Sigmoid colon (tissue), 7 donors: ENCODE data around the gene CDK6. TPM values are rescaled to one million over a fixed set of nuclear protein-coding genes. Genes with fewer than 3 reads are reported as not detected.
"Not testable (repeated sequence)": the region's sequence is repeated elsewhere in the genome, so short reads cannot be mapped to it uniquely, and the experiment has no call there.

Experiments
- DNase-seq: peaks from one replicate; pipeline ENCODE4 v3.0.0-alpha.2; 2019
- H3K27ac ChIP-seq, 4 donors: fragments of 200-600 bp; sonication (generic); one replicate each; pipeline ENCODE4 v1.5.1; 2016 to 2019; ENCODE audit warnings: mild to moderate bottlenecking in 1 of 4
- H3K27me3 ChIP-seq, 3 donors: fragments of 200-600 bp; sonication (generic); one replicate each; pipeline ENCODE4 v1.5.1; 2019; ENCODE audit warnings: mild to moderate bottlenecking in 1 of 3
- H3K36me3 ChIP-seq, 4 donors: fragments of 200-600 bp; sonication (generic); one replicate each; pipeline ENCODE4 v1.5.1; 2016 to 2019
- H3K4me1 ChIP-seq, 4 donors: fragments of 200-600 bp; sonication (generic); one replicate each; pipeline ENCODE4 v1.5.1; 2017 to 2019
- H3K4me3 ChIP-seq, 4 donors: fragments of 200-600 bp; sonication (generic); one replicate each; pipeline ENCODE4 v1.5.1; 2017 to 2019; ENCODE audit warnings: mild to moderate bottlenecking in 2 of 4, moderate library complexity in 1 of 4
- H3K9me3 ChIP-seq, 4 donors: fragments of 200-600 bp in 3 of 4; sonication (generic) in 3 of 4; one replicate each; pipeline versions ENCODE4 v1.5.1 to v1.6.1; 2013 to 2019
- CTCF ChIP-seq, 4 experiments: fragments of 450-650 bp in 3 of 4; fragments of 200-600 bp in 1 of 4; IDR thresholded peaks; one replicate each; pipeline ENCODE4 v1.5.1; 2016 to 2019; ENCODE audit warnings: antibody characterized with exemption in 4 of 4, mild to moderate bottlenecking in 3 of 4, moderate library complexity in 2 of 4
- EP300 ChIP-seq, 4 donors: sonication (generic); formaldehyde crosslinking; IDR thresholded peaks; one replicate each; pipeline ENCODE4 v1.6.1; 2017; ENCODE audit warnings: antibody characterized with exemption in 4 of 4
- POLR2A ChIP-seq, 2 donors: fragments of 450-650 bp; IDR thresholded peaks; one replicate each; pipeline ENCODE4 v1.6.1; 2016; ENCODE audit warnings: antibody characterized with exemption in 2 of 2, mild to moderate bottlenecking in 2 of 2, moderate library complexity in 2 of 2
- POLR2AphosphoS5 ChIP-seq, 4 donors: sonication (generic); formaldehyde crosslinking; IDR thresholded peaks; one replicate each; pipeline ENCODE4 v1.6.1; 2017; ENCODE audit warnings: antibody characterized with exemption in 4 of 4
- WGBS, 2 donors: extraction: QIAGEN DNeasy Blood & Tissue Kit; methylation state at CpG; one replicate each; pipeline ENCODE4 v1.1.7; 2013; 5-methylcytosine and 5-hydroxymethylcytosine counted together
- intact Hi-C: fragments of 100-400 bp; cut with DNase I; formaldehyde crosslinking; loops from one replicate; pipeline ENCODE4 v1.15.1; 2023
- polyA plus RNA-seq, 3 donors: library from polyadenylated mRNA; stranded (reverse); fragments of 200-250 nt; gene quantifications; one replicate each; pipeline ENCODE4 v1.2.3, GENCODE V29; 2013
- total RNA-seq, 4 donors: library from RNA; depleted of rRNA; stranded (reverse); fragments of >200 nt; gene quantifications; one replicate each; pipeline ENCODE4 v1.1.0, GENCODE V29; 2016
- donor health status: healthy with polysubstance abuse.
- donor health status: Bipolar disorder and iron deficiency.
- donor health status: healthy.

CDK6 gene
- total and polyA plus RNA-seq, 7 donors: 2.4 to 25.8 (median 13.3) TPM

GRCh38 chr7:92747041-92747835 is 89.1 kb downstream of the CDK6 start:
- Histone ChIP-seq H3K4me3 (no peak overlapping the region), H3K36me3 (no peaks in the 10 kb centered on the region), H3K27me3 (no peaks in the 10 kb centered on the region), H3K27ac (no peak overlapping the region), H3K9me3 (no peaks in the 10 kb centered on the region), H3K4me1 (peaks cover 0 to 23% (median 14%) of the 10 kb centered on the region in 4 donors)
- DNase-seq: no peak
- TF ChIP-seq POLR2AphosphoS5 (IDR thresholded peaks at IDR 0.05) (no peak), EP300 (IDR thresholded peaks at IDR 0.05) (no peak), CTCF (IDR thresholded peaks at IDR 0.05) (no peak), POLR2A (IDR thresholded peaks at IDR 0.05) (no peak)
- intact Hi-C loops: no loop called here
- WGBS, 2 donors: 56 to 74% methylated on average over 3 of the region's 3 CpGs

GRCh38 chr7:92745241-92745640 is 91.1 kb downstream of the CDK6 start:
- DNase-seq: no peak
- no peak overlapping the region for H3K4me3 ChIP-seq
- WGBS, 2 donors: 88 to 93% methylated on average over 4 of the region's 4 CpGs
- no peaks in the 10 kb centered on the region for H3K27me3 ChIP-seq
- intact Hi-C loops: no loop called here
- H3K27ac ChIP-seq: no peak overlapping the region
- H3K9me3 ChIP-seq: no peaks in the 10 kb centered on the region
- TF ChIP-seq POLR2AphosphoS5 (IDR thresholded peaks at IDR 0.05) (no peak), CTCF (IDR thresholded peaks at IDR 0.05) (no peak), EP300 (IDR thresholded peaks at IDR 0.05) (no peak), POLR2A (IDR thresholded peaks at IDR 0.05) (no peak)
- H3K36me3 ChIP-seq: no peaks in the 10 kb centered on the region
- H3K4me1 ChIP-seq: peaks cover 0 to 34% (median 18%) of the 10 kb centered on the region in 4 donors

GRCh38 chr7:92744180-92744579 is 92.2 kb downstream of the CDK6 start:
- H3K27me3 ChIP-seq, H3K36me3 ChIP-seq, H3K9me3 ChIP-seq, DNase-seq, intact Hi-C loops, H3K4me3 ChIP-seq, H3K27ac ChIP-seq: not testable (repeated sequence)
- peaks cover 0 to 26% (median 12%) of the 10 kb centered on the region in 4 donors for H3K4me1 ChIP-seq
- 96% methylated on average over 4 of the region's 4 CpGs for WGBS, 2 donors

- Histone ChIP-seq H3K27me3 (no peaks in the 10 kb centered on the region), H3K27ac (no peak overlapping the region), H3K4me1 (peaks cover 0 to 31% (median 12%) of the 10 kb centered on the region in 4 donors), H3K9me3 (no peaks in the 10 kb centered on the region), H3K4me3 (no peak overlapping the region), H3K36me3 (no peaks in the 10 kb centered on the region)
- intact Hi-C loops: no loop called here
- no peak for TF ChIP-seq EP300 (IDR thresholded peaks at IDR 0.05)
- TF ChIP-seq CTCF (IDR thresholded peaks at IDR 0.05): no peak
- no peak for TF ChIP-seq POLR2AphosphoS5 (IDR thresholded peaks at IDR 0.05)
- TF ChIP-seq POLR2A (IDR thresholded peaks at IDR 0.05): no peak
- DNase-seq: no peak
Measured at GRCh38 chr7:92742186-92742585, 94.2 kb downstream of the CDK6 start.

- Histone ChIP-seq H3K9me3 (no peaks in the 10 kb centered on the region), H3K36me3 (no peaks in the 10 kb centered on the region), H3K27ac (no peak overlapping the region), H3K27me3 (no peaks in the 10 kb centered on the region), H3K4me1 (peaks cover 0 to 31% (median 12%) of the 10 kb centered on the region in 4 donors), H3K4me3 (no peak overlapping the region)
- intact Hi-C loops: no loop called here
- no peak for TF ChIP-seq EP300 (IDR thresholded peaks at IDR 0.05)
- no peak for TF ChIP-seq CTCF (IDR thresholded peaks at IDR 0.05)
- no peak for TF ChIP-seq POLR2A (IDR thresholded peaks at IDR 0.05)
- no peak for TF ChIP-seq POLR2AphosphoS5 (IDR thresholded peaks at IDR 0.05)
- WGBS, 2 donors: 85 to 86% methylated on average over 6 of the region's 6 CpGs
- DNase-seq: no peak
Measured at GRCh38 chr7:92740700-92741126, 95.7 kb downstream of the CDK6 start.
